Measurements from ENCODE around the gene INPP5J. TPM values are rescaled to one million over a fixed set of nuclear protein-coding genes. Genes with fewer than 3 reads are reported as not detected.

Gene INPP5J
- total and polyA plus RNA-seq, 2 experiments from 2014 or later, result 4.8 to 14.5 TPM

- TF ChIP-seq CTCF (conservative IDR thresholded peaks at IDR 0.05; ENCODE audit: low read depth in 2 of 2) (no peak), ZNF462 (CRISPR knock-in tag; IDR thresholded peaks at IDR 0.05) (no peak)
These were observed 29.1 kb downstream of the INPP5J start (continued) for GRCh38 chr22:31151872-31152271.

- H3K4me3 ChIP-seq, result no peak overlapping the region
- H3K27me3 ChIP-seq (ENCODE audit: insufficient read depth), result peaks cover 16% of the 10 kb centered on the region
- H4K20me1 ChIP-seq (replicated peaks; ENCODE audit: insufficient read depth), result no peaks in the 10 kb centered on the region
- no peaks in the 10 kb centered on the region for H3K4me1 Mint-ChIP-seq
- H3K36me3 ChIP-seq (ENCODE audit: insufficient read depth), result no peaks in the 10 kb centered on the region
- no peaks in the 10 kb centered on the region for H3F3A ChIP-seq (replicated peaks; ENCODE audit: low read depth)
- no peak for DNase-seq (ENCODE audit: low spot score)
- H3K27ac Mint-ChIP-seq, result no peak overlapping the region
- H3K9me2 ChIP-seq (ENCODE audit: insufficient read depth), result no peaks in the 10 kb centered on the region
- H3K9me3 Mint-ChIP-seq, result peaks cover 3% of the 10 kb centered on the region; the same call in 1 of the 3 replicates
- H3K36me3 Mint-ChIP-seq (ENCODE audit: low read depth), result no peaks in the 10 kb centered on the region
- H3K27ac ChIP-seq (ENCODE audit: low read depth), result no peak overlapping the region
- H3K27me3 Mint-ChIP-seq (ENCODE audit: insufficient read depth, low read depth, poor library complexity), result peaks cover 3% of the 10 kb centered on the region
- no peaks in the 10 kb centered on the region for H3K4me1 ChIP-seq (ENCODE audit: insufficient read depth)
- H3K4me2 ChIP-seq, result no peak overlapping the region
- no peaks in the 10 kb centered on the region for H3K79me2 ChIP-seq (replicated peaks; ENCODE audit: insufficient read depth)
- H2AFZ ChIP-seq, result no peak overlapping the region
- no peak for ATAC-seq
- TF ChIP-seq NANOG (IDR thresholded peaks at IDR 0.05; ENCODE audit: borderline replicate concordance) (no peak), EZH2phosphoT487 (IDR thresholded peaks at IDR 0.05; ENCODE audit: unreplicated experiment) (no peak), CTCF (conservative IDR thresholded peaks at IDR 0.05; ENCODE audit: low read depth in 2 of 2) (no peak), JUNB (IDR thresholded peaks at IDR 0.05; ENCODE audit: unreplicated experiment) (no peak), STAT1 (IDR thresholded peaks at IDR 0.05; ENCODE audit: unreplicated experiment) (no peak), CREB1 (CRISPR knock-in tag; IDR thresholded peaks at IDR 0.05; ENCODE audit: low read depth) (no peak), POLR2AphosphoS5 (IDR thresholded peaks at IDR 0.05; ENCODE audit: low read depth) (no peak), REST (IDR thresholded peaks at IDR 0.05; ENCODE audit: unreplicated experiment) (no peak)
- no peak overlapping the region for H3K4me3 Mint-ChIP-seq
These were observed 30.6 kb downstream of the INPP5J start for GRCh38 chr22:31153357-31153756.

Measured in GM23338 (cell line).